CD4-positive, alpha-beta T cell (primary cell): ENCODE measurements around the gene SDK2. TPM values are rescaled to one million over a fixed set of nuclear protein-coding genes. Genes with fewer than 3 reads are reported as not detected.

ENCODE experiments used
- ATAC-seq: fragments of 200-7000 bp; cut with Tn5 transposase; one replicate; pipeline ENCODE4 v1.10.0; 2022; ENCODE audit warnings: mild to moderate bottlenecking; ENCODE audit not compliant: poor library complexity
- CTCF ChIA-PET: fragments of 350-600 bp; sonication (Branson Sonifier 250); formaldehyde crosslinking; loops from one replicate; lab custom pipeline; 2021; ENCODE audit warnings: antibody characterized with exemption, inconsistent platforms; lab: Charles Lee
- POLR2A ChIA-PET: fragments of 350-600 bp; sonication (Branson Sonifier 250); formaldehyde crosslinking; loops from one replicate; lab custom pipeline; 2021; ENCODE audit warnings: antibody characterized with exemption, inconsistent platforms; lab: Charles Lee
- DNase-seq, 14 experiments: peaks; one replicate each; pipeline ENCODE4 v3.0.0-alpha.2; 2013 to 2020; ENCODE audit warnings: mixed read lengths in 2 of 14
- H3K27ac ChIP-seq, 2 donors: one replicate each; pipeline versions ENCODE4 v1.5.1 to v1.7.0; 2013; ENCODE audit warnings: low read length in 2 of 2, low read depth in 1 of 2, mild to moderate bottlenecking in 1 of 2
- H3K27me3 ChIP-seq, 2 experiments: 1 replicate in 1 of 2; 2 replicates in 1 of 2; pipeline versions ENCODE4 v1.6.1 to v1.7.0; 2013; ENCODE audit warnings: low read length in 2 of 2, control low read depth in 1 of 2, mild to moderate bottlenecking in 1 of 2, moderate library complexity in 1 of 2; ENCODE audit not compliant: insufficient read depth in 2 of 2, control insufficient read depth in 1 of 2
- H3K36me3 ChIP-seq: one replicate; pipeline ENCODE4 v1.6.1; 2013; ENCODE audit warnings: low read length, control low read depth; ENCODE audit not compliant: insufficient read depth
- H3K4me1 ChIP-seq: one replicate; pipeline ENCODE4 v1.6.1; 2013; ENCODE audit warnings: low read length, control low read depth; ENCODE audit not compliant: insufficient read depth
- H3K4me3 ChIP-seq: one replicate; pipeline ENCODE4 v1.5.1; 2013; ENCODE audit warnings: mild to moderate bottlenecking, low read length, moderate library complexity
- H3K9me3 ChIP-seq, 2 experiments: 1 replicate in 1 of 2; 2 replicates in 1 of 2; pipeline versions ENCODE4 v1.6.1 to v1.7.0; 2013; ENCODE audit warnings: low read length in 2 of 2, mild to moderate bottlenecking in 2 of 2, control low read depth in 1 of 2, moderate library complexity in 1 of 2; ENCODE audit not compliant: control insufficient read depth in 1 of 2, insufficient read depth in 1 of 2
- H3K27ac Mint-ChIP-seq: one replicate; pipeline ENCODE4 v1.8.0; 2020; ENCODE audit warnings: mixed read lengths
- H3K27me3 Mint-ChIP-seq: one replicate; pipeline ENCODE4 v1.8.0; 2021; ENCODE audit warnings: mixed read lengths
- H3K36me3 Mint-ChIP-seq: one replicate; pipeline ENCODE4 v1.8.0; 2021; ENCODE audit warnings: low read depth, mixed read lengths
- H3K4me1 Mint-ChIP-seq: one replicate; pipeline ENCODE4 v1.8.0; 2021; ENCODE audit warnings: low read depth, mixed read lengths
- H3K4me3 Mint-ChIP-seq: one replicate; pipeline ENCODE4 v1.8.0; 2020; ENCODE audit warnings: mild to moderate bottlenecking, mixed read lengths
- H3K9me3 Mint-ChIP-seq: one replicate; pipeline ENCODE4 v1.8.0; 2020; ENCODE audit warnings: mixed read lengths
- intact Hi-C, 2 experiments: fragments of 100-400 bp; cut with DNase I in 1 of 2; cut with micrococcal nuclease in 1 of 2; formaldehyde crosslinking; loops; one replicate each; pipeline versions ENCODE4 v1.15.1 to v1.9.0; 2023 to 2025; cut with DNase I, micrococcal nuclease
- total RNA-seq, 174 experiments: library from RNA in 2 of 174; stranded (reverse) in 2 of 174; gene quantifications; one replicate each; pipeline ENCODE4 v1.2.3 and lab custom pipeline; 2021 to 2026
- TF ChIP-seq, protein P1 (sequence below): fragments of 200-600 bp; IDR thresholded peaks from one replicate; pipeline ENCODE4 v1.8.0; 2022; ENCODE audit warnings: antibody characterized with exemption, mild to moderate bottlenecking

The SDK2 gene
- total RNA-seq, 2 experiments from 2014 or later = 8.1 to 8.2 TPM

DNA sequence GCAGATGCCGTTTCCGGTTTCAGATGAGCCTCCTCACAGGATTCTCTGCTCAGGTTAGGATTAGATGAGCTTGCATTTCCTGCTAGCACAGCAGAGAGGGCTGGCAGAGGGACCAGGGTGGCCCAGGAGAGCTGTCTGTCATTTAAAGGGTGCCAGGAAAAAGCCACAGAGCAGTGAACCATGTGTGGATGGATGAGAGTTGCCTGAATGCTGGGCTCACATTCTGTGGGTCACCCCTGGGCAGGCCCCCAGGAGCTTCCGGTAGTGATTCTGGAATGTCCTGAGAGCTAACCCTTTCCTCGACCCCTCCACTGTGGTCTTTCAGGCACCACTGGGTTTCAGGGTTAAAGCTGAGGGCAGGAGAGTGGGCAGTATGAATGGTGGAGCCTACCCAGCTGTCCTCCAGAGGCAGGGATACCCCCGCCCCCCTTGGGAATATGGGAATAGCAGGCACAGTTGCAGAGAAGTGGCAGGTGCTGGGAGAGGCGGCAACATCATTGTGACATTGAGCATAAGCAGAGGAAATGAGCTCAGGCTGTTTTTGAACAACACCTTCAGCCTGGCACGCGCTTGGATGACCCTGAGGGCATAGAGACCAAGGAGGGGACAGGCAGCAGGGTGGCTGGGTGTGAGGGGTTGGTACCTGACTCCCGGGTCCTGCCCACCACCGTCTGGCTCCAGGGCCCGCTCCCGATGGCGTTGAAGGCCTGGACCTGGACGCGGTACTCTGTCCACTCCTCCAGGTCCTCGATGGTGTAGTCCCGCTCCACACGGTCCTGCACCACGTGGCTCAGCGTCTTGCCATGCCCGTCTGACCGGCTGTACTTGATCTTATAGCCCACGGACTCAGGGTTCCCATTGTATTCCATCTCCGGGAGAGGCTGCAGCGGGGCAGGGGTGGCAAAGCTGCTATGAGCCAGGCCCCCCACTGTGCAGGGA lies 249.5 kb downstream of the SDK2 start:
- H3K27me3 Mint-ChIP-seq = no peaks in the 10 kb centered on the region
- POLR2A ChIA-PET = no interaction called here
- H3K27ac Mint-ChIP-seq = no peak overlapping the region
- peaks cover 26% of the 10 kb centered on the region for H3K36me3 Mint-ChIP-seq
- H3K4me3 ChIP-seq = no peak overlapping the region
- no peaks in the 10 kb centered on the region for H3K4me1 ChIP-seq
- no peaks in the 10 kb centered on the region for H3K36me3 ChIP-seq
- no peak for ATAC-seq
- DNase-seq = no peak
- CTCF ChIA-PET = no interaction called here
- intact Hi-C loops = no loop called here
- H3K4me3 Mint-ChIP-seq = no peak overlapping the region
- H3K4me1 Mint-ChIP-seq = no peaks in the 10 kb centered on the region
- H3K27ac ChIP-seq = no peak overlapping the region
- H3K9me3 Mint-ChIP-seq = no peaks in the 10 kb centered on the region
- no peaks in the 10 kb centered on the region for H3K27me3 ChIP-seq
- TF ChIP-seq, protein P1, sequence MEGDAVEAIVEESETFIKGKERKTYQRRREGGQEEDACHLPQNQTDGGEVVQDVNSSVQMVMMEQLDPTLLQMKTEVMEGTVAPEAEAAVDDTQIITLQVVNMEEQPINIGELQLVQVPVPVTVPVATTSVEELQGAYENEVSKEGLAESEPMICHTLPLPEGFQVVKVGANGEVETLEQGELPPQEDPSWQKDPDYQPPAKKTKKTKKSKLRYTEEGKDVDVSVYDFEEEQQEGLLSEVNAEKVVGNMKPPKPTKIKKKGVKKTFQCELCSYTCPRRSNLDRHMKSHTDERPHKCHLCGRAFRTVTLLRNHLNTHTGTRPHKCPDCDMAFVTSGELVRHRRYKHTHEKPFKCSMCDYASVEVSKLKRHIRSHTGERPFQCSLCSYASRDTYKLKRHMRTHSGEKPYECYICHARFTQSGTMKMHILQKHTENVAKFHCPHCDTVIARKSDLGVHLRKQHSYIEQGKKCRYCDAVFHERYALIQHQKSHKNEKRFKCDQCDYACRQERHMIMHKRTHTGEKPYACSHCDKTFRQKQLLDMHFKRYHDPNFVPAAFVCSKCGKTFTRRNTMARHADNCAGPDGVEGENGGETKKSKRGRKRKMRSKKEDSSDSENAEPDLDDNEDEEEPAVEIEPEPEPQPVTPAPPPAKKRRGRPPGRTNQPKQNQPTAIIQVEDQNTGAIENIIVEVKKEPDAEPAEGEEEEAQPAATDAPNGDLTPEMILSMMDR = no peak
- no peaks in the 10 kb centered on the region for H3K9me3 ChIP-seq

DNA sequence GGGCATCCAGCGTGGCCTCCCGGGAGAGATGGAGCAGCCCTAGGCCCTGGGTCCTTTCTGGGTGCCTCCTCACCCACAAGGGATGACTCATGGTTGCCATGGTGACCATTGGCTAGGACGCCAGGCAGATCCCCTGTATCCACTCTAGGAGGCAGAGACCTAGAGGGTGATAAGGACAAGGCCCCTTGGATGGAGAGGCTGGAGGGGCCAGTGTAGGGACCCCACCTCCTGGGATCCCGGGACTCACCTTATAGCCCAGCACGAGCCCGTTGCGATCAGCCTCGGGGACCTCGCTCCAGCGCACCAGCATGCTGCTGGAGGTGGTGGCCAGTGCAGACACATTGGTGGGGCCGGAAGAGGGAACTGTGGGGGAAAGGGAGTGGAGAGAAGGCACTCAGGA lies 250.3 kb downstream of the SDK2 start:
- no peaks in the 10 kb centered on the region for H3K4me1 Mint-ChIP-seq
- no peaks in the 10 kb centered on the region for H3K9me3 Mint-ChIP-seq
- H3K27me3 Mint-ChIP-seq = no peaks in the 10 kb centered on the region
- no peak for DNase-seq
- Histone ChIP-seq H3K4me1 (no peaks in the 10 kb centered on the region), H3K27me3 (no peaks in the 10 kb centered on the region), H3K36me3 (no peaks in the 10 kb centered on the region), H3K9me3 (no peaks in the 10 kb centered on the region), H3K4me3 (no peak overlapping the region), H3K27ac (no peak overlapping the region)
- no peak overlapping the region for H3K4me3 Mint-ChIP-seq
- H3K27ac Mint-ChIP-seq = no peak overlapping the region
- ChIA-PET POLR2A (no interaction called here), CTCF (no interaction called here)
- no peak for ATAC-seq
- intact Hi-C loops = no loop called here
- TF ChIP-seq, protein P1 = no peak
- peaks cover 26% of the 10 kb centered on the region for H3K36me3 Mint-ChIP-seq

DNA sequence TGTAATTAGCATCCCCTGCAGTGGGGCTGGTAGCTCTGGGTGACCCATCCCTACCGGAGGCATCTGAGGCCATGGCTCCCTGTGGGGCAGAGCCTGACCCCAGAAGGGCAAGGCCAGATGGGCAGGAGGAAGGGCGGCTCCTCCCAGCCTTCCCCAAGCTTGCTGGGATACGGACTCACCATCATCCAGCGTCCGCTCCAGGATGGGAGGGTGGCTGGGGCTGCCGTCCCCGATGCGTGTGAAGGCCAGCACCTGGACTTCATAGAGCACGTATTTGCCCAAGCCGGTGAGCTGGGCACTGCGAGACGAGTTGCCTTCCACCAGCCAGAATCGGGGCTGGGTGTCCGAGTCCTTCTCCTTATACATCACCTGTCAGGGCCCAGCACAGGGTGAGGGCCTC lies 250.9 kb downstream of the SDK2 start:
- DNase-seq (no peak), ATAC-seq (no peak)
- TF ChIP-seq, protein P1 = no peak
- Histone ChIP-seq H3K4me1 (no peaks in the 10 kb centered on the region), H3K4me3 (no peak overlapping the region), H3K27me3 (no peaks in the 10 kb centered on the region), H3K9me3 (no peaks in the 10 kb centered on the region), H3K36me3 (no peaks in the 10 kb centered on the region), H3K27ac (no peak overlapping the region)
- Mint-ChIP-seq H3K4me3 (no peak overlapping the region), H3K4me1 (no peaks in the 10 kb centered on the region), H3K9me3 (no peaks in the 10 kb centered on the region), H3K27ac (no peak overlapping the region), H3K27me3 (no peaks in the 10 kb centered on the region), H3K36me3 (peaks cover 26% of the 10 kb centered on the region)
- ChIA-PET CTCF (no interaction called here), POLR2A (no interaction called here)
- intact Hi-C loops = no loop called here
